GM18511 (cell line): ENCODE measurements around the gene DIAPH2.
"Not testable (repeated sequence)": the region's sequence is repeated elsewhere in the genome, so short reads cannot be mapped to it uniquely, and the experiment has no call there.

Experiments used
- ATAC-seq: cut with Tn5 transposase; IDR thresholded peaks from one replicate; pipeline ENCODE4 v1.9.1; 2021; ENCODE audit warnings: mild to moderate bottlenecking, moderate library complexity; ENCODE audit not compliant: unreplicated experiment

The DIAPH2 gene

DNA sequence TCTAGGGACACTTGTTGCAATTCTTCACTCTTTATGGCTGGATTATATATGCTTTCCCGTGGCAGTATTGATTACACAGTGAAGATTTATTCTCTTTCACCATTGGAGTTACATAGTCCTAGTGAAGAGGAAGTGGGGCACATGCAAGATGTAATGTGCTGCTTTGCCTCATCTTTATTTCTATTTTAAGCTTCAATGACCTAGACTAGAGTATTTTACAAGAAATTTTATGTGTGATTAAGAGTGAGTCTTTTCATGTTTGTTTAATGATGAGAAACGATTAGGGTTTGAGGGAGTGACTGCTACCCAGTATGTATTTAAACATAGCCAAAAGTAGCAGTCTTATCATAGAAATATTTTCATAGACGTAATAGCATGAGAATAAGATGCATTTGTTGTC is 30.8 kb downstream of the DIAPH2 start:
- ATAC-seq: no peak

DNA sequence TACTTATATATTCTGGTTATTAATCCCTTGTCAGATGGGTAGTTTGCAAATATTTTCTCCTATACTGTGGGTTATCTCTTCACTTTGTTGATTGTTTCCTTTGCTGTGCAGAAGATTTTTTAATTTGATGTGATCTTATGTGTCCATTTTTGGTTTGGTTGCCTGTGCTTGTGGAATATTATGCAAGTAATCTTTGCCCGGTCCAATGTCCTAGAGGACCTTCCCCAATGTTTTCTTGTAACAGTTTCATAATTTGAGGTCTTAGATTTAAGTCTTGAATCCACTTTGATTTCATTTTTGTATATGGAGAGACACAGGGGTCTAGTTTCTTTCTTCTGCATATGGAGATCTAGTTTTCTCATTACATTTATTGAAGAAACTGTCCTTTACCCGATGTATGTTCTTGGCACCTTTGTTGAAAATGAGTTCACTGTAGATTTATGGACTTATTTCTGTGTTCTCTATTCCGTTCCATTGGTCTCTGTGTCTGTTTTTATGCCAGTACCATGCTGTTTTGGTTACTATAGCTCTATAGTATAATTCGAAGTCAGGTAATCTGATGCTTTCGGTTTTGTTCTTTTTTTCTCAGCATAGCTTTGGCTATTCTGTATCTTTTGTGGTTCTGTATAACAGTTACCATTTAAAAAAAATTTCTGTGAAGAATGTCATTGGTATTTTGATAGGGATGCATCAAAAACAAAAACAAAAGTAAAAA is 34.7 kb downstream of the DIAPH2 start:
- ATAC-seq: no peak

- peak; percentile 100 for ATAC-seq
Measured at GRCh38 chrX:96721354-96721753, 36.7 kb downstream of the DIAPH2 start.

DNA sequence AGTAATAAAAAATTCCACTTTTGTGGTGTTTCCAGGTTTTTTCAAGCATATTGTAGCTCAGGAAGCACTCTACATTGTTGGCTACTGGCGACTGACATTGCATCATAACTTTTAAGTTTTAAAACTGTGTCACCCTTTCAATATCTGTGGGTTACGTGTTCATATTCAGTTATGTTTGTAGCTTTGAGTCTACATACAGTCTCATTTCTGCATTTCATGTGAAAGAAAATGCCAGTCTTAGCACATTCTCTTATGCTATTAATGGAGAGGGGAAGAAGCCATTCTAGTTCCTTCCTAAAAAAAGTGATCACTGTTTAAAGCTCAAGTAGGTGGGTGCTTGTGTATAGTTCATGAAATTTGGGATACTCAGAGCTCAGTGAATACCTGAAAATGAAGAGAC is 38.1 kb downstream of the DIAPH2 start:
- no peak for ATAC-seq

DNA sequence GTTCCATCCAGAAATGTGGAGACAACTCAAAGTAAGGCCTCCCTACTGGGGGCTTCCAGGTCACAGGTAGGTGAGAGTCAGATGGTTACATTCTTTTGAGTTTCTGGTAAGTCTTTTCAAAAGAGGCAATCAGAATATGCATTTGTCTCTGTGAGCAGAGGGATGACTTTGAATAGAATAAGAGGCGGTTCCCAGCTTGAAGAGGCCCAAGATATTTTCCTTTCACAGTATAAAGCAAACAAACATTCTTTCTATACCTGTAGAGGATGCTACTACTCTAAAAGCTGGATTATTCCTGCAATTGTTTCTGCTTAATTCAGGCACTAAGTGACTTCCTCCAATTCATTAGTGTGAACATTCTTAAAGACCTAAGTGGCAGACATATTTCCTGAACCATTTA is 44.4 kb downstream of the DIAPH2 start:
- no peak for ATAC-seq

GRCh38 chrX:96729868-96730643 is 45.4 kb downstream of the DIAPH2 start:
- ATAC-seq: no peak

GRCh38 chrX:96731000-96731399 is 46.4 kb downstream of the DIAPH2 start:
- not testable (repeated sequence) for ATAC-seq

GRCh38 chrX:96743367-96744073 is 58.9 kb downstream of the DIAPH2 start:
- ATAC-seq: no peak

- ATAC-seq: no peak
Measured at GRCh38 chrX:96752781-96753180, 68.1 kb downstream of the DIAPH2 start.

- ATAC-seq: no peak
Measured at GRCh38 chrX:96753230-96753629, 68.6 kb downstream of the DIAPH2 start.

- ATAC-seq: no peak
Measured at GRCh38 chrX:96756491-96756890, 71.8 kb downstream of the DIAPH2 start.

DNA sequence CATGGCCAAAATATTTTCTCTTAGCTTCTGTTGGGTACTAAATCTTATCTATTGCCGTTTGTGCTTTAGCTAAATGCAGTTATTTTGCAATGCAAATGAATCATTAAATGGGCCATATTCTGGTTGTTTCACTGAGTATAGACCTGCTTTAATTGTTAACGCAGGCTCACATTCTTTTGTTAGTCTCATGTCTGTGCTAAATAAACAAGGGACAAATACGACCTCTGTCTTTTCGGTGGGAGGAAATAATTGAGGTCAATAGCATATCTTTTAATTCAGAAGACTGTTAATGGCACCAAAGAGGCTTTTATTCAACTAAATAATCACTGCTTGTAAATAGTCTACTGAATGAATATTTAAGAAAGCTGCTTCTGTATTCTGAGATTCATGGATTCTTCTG is 76.9 kb downstream of the DIAPH2 start:
- no peak for ATAC-seq

DNA sequence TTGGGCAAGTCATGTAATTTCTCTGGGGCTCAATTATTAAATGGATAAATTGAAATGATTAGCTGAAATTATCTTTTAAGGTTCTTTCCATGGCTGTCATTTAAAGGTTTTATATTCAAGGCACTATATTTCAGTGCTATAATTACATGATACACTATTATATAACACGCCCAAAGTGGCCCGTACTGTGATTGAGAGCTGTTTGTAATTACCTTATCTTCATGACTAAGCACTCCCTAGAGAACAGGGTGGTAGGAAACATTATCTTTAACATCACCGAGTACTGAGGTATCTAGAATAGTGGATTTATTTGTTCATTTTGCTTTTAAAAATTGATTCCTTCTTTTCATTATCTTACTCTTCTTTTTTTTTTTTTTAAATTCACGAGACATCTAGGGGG is 79.0 kb downstream of the DIAPH2 start:
- ATAC-seq: no peak

- ATAC-seq: peak; percentile 87
Measured at GRCh38 chrX:96764864-96765263, 80.2 kb downstream of the DIAPH2 start.

DNA sequence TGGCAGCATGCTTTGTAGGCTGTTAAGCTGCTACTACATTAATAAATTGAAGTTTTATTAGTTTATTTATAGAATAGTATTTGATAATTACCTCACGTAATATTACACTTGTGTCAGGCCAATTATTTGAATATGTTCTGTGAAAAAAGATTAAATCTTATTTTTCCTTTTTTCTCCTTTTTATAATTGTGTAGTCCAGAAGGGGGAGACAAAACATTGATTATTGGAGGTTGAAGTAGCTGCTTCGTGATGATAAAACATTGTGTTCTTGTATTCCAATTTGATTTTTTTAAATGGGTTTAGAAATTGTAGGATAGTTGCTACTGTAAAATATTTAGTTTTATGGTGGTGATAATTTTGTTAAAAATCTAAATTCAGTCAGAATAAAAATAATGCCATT is 85.7 kb downstream of the DIAPH2 start:
- ATAC-seq: no peak

DNA sequence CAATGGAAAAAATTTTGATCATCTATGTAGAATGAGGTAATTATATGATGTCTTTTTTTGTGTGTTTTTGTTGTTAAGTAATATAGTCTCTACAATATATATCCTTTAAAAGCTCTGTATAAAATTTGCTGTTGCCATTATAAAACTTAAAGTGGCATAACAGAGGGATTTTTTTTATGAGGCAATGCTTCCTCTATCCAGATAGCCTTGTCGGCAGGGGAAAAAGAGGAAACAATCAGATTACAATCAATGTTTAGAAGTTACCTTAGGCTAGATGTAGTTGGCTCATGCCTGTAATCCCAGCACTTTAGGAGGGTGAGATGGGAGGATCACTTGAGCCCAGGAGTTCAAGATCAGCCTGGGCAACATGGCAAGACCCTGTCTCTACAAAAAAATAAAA is 86.8 kb downstream of the DIAPH2 start:
- ATAC-seq: no peak

- ATAC-seq: no peak
Measured at GRCh38 chrX:96774116-96774515, 89.5 kb downstream of the DIAPH2 start.

GRCh38 chrX:96776966-96777365 is 92.3 kb downstream of the DIAPH2 start:
- ATAC-seq: no peak

DNA sequence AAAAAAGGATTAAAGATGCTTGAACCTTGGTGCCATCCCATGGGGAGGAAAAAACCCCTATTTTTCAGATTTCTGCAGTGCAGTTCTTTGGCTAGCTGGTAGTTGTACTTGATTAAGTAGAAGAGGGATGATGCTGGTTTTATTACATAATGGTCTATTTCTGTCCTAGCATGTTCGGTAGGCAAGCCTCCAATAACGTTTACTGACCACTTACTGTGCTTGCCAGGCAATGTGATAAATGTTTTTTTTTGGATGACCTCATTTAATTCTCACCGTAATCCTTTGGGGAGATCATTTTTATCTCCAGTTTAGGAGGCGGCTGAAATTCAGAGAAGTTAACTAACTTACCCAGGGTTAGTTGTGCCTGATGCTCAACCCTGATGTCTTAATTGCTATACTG is 106.9 kb downstream of the DIAPH2 start:
- no peak for ATAC-seq

- no peak for ATAC-seq
Measured at GRCh38 chrX:96792047-96792446, 107.4 kb downstream of the DIAPH2 start.

GRCh38 chrX:96798982-96799381 is 114.3 kb downstream of the DIAPH2 start:
- ATAC-seq: no peak

- no peak for ATAC-seq
Measured at GRCh38 chrX:96807318-96807717, 122.7 kb downstream of the DIAPH2 start.
